Measurements from ENCODE around the gene ADRA1B.

The ADRA1B gene

DNA sequence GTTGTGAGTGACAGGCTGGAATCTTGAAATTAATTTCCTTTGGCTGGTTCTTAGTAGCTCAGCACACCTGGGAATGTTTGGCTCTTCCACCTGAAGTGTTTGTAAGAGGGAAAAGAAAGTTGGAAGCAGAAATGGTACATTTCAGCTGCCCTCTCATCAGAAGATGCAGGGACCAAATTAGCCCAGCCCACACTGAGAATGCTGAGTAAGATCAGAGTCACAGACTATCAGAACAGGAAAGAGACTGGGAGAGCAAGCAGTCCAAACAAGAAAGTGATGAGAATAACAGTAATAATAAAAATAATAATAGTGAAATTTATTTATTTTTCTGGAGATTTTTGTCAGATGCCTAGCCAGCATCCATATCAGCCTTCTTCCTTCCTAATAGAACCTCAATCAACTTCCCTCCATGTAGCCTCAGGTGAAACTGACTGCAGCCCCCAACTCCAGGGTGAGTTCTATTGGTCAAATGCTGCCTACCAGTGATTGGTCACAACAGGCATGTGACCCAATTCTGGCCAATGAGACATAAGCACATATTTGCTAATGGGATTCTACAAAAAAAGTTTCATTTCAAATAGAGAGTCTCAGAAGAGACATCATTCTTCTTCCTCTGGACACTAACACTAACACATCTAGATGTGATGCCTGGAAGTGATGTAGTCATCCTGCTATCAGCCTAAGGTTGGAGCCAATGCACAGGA lies 31.2 kb upstream of the ADRA1B start:
- TF ChIP-seq RAD21 (IDR thresholded peaks at IDR 0.05; ENCODE audit: low read depth), result no peak
- no peak for TF ChIP-seq NFIC (IDR thresholded peaks at IDR 0.05)
- no peak for TF ChIP-seq TCF12 (IDR thresholded peaks at IDR 0.05; ENCODE audit: low read depth)
- TF ChIP-seq, protein P1, sequence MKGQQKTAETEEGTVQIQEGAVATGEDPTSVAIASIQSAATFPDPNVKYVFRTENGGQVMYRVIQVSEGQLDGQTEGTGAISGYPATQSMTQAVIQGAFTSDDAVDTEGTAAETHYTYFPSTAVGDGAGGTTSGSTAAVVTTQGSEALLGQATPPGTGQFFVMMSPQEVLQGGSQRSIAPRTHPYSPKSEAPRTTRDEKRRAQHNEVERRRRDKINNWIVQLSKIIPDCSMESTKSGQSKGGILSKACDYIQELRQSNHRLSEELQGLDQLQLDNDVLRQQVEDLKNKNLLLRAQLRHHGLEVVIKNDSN (IDR thresholded peaks at IDR 0.05), result peak; percentile 34; the same call in 1 of the 2 replicates
- TF ChIP-seq TEAD4 (IDR thresholded peaks at IDR 0.05), result no peak
- TF ChIP-seq TAF1 (IDR thresholded peaks at IDR 0.05; ENCODE audit: low read depth), result no peak

DNA sequence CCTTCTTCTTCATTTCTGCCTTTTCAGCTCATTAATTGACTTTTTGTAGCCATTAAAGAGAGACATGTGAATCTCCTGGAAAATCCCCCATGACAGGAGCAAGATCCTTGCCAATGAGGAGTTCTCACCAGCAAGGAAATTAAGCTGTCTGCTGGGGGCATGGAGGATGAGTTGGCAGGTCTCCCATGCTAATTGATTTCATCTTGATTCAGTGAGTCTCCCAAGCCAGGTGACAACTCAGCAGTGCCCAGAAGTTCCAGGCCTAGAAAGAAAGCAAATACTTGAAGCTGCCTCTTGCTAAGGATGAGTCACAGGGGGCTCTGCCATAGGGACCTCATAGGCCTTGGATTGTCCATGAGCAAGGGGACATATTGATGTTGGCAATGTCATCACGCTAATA lies 30.0 kb upstream of the ADRA1B start:
- no peak for TF ChIP-seq CEBPB (IDR thresholded peaks at IDR 0.05)
- no peak for TF ChIP-seq TCF12 (IDR thresholded peaks at IDR 0.05; ENCODE audit: low read depth)
- TF ChIP-seq RAD21 (IDR thresholded peaks at IDR 0.05; ENCODE audit: low read depth), result no peak
- TF ChIP-seq CREB1 (IDR thresholded peaks at IDR 0.05; ENCODE audit: low read depth), result no peak
- TF ChIP-seq, protein P2, sequence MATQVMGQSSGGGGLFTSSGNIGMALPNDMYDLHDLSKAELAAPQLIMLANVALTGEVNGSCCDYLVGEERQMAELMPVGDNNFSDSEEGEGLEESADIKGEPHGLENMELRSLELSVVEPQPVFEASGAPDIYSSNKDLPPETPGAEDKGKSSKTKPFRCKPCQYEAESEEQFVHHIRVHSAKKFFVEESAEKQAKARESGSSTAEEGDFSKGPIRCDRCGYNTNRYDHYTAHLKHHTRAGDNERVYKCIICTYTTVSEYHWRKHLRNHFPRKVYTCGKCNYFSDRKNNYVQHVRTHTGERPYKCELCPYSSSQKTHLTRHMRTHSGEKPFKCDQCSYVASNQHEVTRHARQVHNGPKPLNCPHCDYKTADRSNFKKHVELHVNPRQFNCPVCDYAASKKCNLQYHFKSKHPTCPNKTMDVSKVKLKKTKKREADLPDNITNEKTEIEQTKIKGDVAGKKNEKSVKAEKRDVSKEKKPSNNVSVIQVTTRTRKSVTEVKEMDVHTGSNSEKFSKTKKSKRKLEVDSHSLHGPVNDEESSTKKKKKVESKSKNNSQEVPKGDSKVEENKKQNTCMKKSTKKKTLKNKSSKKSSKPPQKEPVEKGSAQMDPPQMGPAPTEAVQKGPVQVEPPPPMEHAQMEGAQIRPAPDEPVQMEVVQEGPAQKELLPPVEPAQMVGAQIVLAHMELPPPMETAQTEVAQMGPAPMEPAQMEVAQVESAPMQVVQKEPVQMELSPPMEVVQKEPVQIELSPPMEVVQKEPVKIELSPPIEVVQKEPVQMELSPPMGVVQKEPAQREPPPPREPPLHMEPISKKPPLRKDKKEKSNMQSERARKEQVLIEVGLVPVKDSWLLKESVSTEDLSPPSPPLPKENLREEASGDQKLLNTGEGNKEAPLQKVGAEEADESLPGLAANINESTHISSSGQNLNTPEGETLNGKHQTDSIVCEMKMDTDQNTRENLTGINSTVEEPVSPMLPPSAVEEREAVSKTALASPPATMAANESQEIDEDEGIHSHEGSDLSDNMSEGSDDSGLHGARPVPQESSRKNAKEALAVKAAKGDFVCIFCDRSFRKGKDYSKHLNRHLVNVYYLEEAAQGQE (IDR thresholded peaks at IDR 0.05; ENCODE audit: low read depth), result no peak
- TF ChIP-seq EP300 (IDR thresholded peaks at IDR 0.05; ENCODE audit: borderline replicate concordance), result no peak
- no peak for TF ChIP-seq NFIC (IDR thresholded peaks at IDR 0.05)
- no peak for TF ChIP-seq TAF1 (IDR thresholded peaks at IDR 0.05; ENCODE audit: low read depth)
- TF ChIP-seq EGR1 (IDR thresholded peaks at IDR 0.05), result no peak
- no peak for TF ChIP-seq FOXM1 (IDR thresholded peaks at IDR 0.05; ENCODE audit: borderline replicate concordance, low read depth)
- TF ChIP-seq ZBTB7A (IDR thresholded peaks at IDR 0.05; ENCODE audit: low read depth), result no peak
- TF ChIP-seq, protein P3, sequence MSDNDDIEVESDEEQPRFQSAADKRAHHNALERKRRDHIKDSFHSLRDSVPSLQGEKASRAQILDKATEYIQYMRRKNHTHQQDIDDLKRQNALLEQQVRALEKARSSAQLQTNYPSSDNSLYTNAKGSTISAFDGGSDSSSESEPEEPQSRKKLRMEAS (IDR thresholded peaks at IDR 0.05), result no peak
- no peak for TF ChIP-seq YY1 (IDR thresholded peaks at IDR 0.05; ENCODE audit: low read depth)
- TF ChIP-seq, protein P1 (IDR thresholded peaks at IDR 0.05), result no peak
- TF ChIP-seq TEAD4 (IDR thresholded peaks at IDR 0.05), result no peak

DNA sequence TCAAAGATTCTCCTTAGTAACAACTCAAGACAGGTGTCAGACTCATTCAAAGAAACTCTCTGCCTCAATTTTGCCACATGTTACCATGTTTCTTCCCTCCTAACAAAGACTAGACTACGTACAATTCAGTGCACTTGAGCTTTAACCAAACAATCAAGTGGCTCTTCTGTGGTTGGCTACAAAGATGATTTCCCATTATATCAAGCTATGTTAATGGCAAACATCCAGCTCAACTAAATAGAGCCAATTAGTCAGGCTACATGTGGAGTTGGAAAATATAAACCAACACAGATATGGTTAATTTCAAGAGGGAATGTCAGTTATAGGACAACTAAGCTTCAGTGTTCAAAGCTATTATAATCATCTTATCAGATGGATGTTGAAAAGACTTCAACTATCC lies 29.2 kb upstream of the ADRA1B start:
- TF ChIP-seq CEBPB (IDR thresholded peaks at IDR 0.05) (no peak), YY1 (IDR thresholded peaks at IDR 0.05; ENCODE audit: low read depth) (no peak), NFIC (IDR thresholded peaks at IDR 0.05) (no peak), EP300 (IDR thresholded peaks at IDR 0.05; ENCODE audit: borderline replicate concordance) (no peak), TCF12 (IDR thresholded peaks at IDR 0.05; ENCODE audit: low read depth) (no peak), TAF1 (IDR thresholded peaks at IDR 0.05; ENCODE audit: low read depth) (no peak)

DNA sequence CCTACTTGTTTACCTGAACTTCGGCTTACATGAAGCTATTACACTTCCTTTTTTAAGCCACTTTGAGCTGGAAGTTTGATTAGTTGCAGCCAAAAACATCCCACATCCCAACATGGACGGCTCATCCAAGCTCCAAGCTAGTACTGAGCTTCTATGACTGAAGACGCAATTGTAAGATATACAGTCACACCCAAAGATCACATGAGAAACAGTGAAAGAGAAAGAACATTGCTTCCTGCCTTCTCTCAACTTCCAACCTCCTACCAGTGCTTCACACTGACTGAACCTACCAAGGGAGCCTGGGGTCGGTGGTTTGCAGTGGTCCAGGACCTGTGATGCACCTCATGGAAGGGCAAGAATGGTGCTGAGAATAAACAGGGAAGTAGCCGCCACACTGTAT lies 27.4 kb upstream of the ADRA1B start:
- TF ChIP-seq CREB1 (IDR thresholded peaks at IDR 0.05; ENCODE audit: low read depth) (no peak), ZBTB7A (IDR thresholded peaks at IDR 0.05; ENCODE audit: low read depth) (no peak), EP300 (IDR thresholded peaks at IDR 0.05; ENCODE audit: borderline replicate concordance) (no peak), TCF12 (IDR thresholded peaks at IDR 0.05; ENCODE audit: low read depth) (no peak), EGR1 (IDR thresholded peaks at IDR 0.05) (no peak), RAD21 (IDR thresholded peaks at IDR 0.05; ENCODE audit: low read depth) (no peak), FOXM1 (IDR thresholded peaks at IDR 0.05; ENCODE audit: borderline replicate concordance, low read depth) (no peak), CEBPB (IDR thresholded peaks at IDR 0.05) (no peak)
- TF ChIP-seq, protein P2 (IDR thresholded peaks at IDR 0.05; ENCODE audit: low read depth), result no peak
- TF ChIP-seq, protein P1 (IDR thresholded peaks at IDR 0.05), result no peak
- TF ChIP-seq, protein P3 (IDR thresholded peaks at IDR 0.05), result no peak

DNA sequence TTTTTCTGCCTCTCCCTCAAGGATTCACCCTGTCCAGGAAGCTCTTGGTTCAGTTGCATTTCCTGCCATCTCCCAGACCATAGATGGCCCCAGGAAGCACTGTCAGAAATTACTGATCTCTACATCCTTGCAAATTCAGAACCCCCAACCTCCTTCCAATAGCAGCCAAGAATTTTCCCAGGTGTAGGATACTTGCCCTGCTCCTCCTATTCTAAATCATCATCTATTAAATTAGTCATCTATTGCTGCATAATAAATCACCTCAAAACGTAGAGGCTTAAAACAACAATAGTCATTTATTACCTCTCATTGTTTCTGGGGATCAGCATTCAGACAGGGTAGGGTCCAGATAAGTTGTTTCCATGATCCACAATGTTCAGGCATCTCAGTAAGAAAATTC lies 26.1 kb upstream of the ADRA1B start:
- TF ChIP-seq, protein P3 (IDR thresholded peaks at IDR 0.05), result no peak
- TF ChIP-seq ZBTB7A (IDR thresholded peaks at IDR 0.05; ENCODE audit: low read depth) (no peak), EP300 (IDR thresholded peaks at IDR 0.05; ENCODE audit: borderline replicate concordance) (no peak), TCF12 (IDR thresholded peaks at IDR 0.05; ENCODE audit: low read depth) (no peak), RAD21 (IDR thresholded peaks at IDR 0.05; ENCODE audit: low read depth) (no peak), CEBPB (IDR thresholded peaks at IDR 0.05) (no peak)
